GM12878 (cell line): ENCODE results near the gene ZNF154. TPM values are rescaled to one million over a fixed set of nuclear protein-coding genes. Genes with fewer than 3 reads are reported as not detected.
"Not testable (repeated sequence)": the region's sequence is repeated elsewhere in the genome, so short reads cannot be mapped to it uniquely, and the experiment has no call there.

ENCODE experiments used
- ATAC-seq: fragments of 200-7000 bp; cut with Tn5 transposase; 3 replicates; pipeline ENCODE4 v1.9.1; 2020; ENCODE audit warnings: mild to moderate bottlenecking, moderate library complexity
- BruUV-seq: library from RNA; stranded (reverse); fragments of 400-500 nt; replicated peaks from 2 replicates; lab custom pipeline; 2021; lab: Mats Ljungman, UMichigan
- CTCF ChIA-PET: fragments of 300-600 bp; sonication (Branson Sonifier 250); formaldehyde crosslinking; extraction: SDS; loops from one replicate; lab custom pipeline; 2021; ENCODE audit warnings: inconsistent platforms; lab: Yijun Ruan, JAX
- POLR2A ChIA-PET: fragments of 350-600 bp; formaldehyde crosslinking; extraction: SDS; loops from one replicate; lab custom pipeline; 2021; ENCODE audit warnings: inconsistent platforms; lab: Charles Lee
- RAD21 ChIA-PET: fragments of 300-600 bp; sonication (Branson Sonifier 250); formaldehyde crosslinking; loops from one replicate; lab custom pipeline; 2023; ENCODE audit warnings: antibody characterized with exemption; ENCODE audit not compliant: unreplicated experiment; lab: Charles Lee
- SMC1A ChIA-PET: fragments of 300-600 bp; sonication (Branson Sonifier 250); formaldehyde crosslinking; loops from one replicate; lab custom pipeline; 2023; ENCODE audit not compliant: unreplicated experiment, uncharacterized antibody; lab: Charles Lee
- DNase-seq: peaks from one replicate; pipeline ENCODE4 v3.0.0-alpha.2; 2011; ENCODE audit warnings: low read depth, low spot score
- FAIRE-seq: peaks from 3 replicates; lab custom pipeline; 2011; peaks lifted over from hg19 to GRCh38; lab: Jason Lieb, UNC
- H2AFZ ChIP-seq: 2 replicates; pipeline ENCODE4 v1.6.0; 2011; ENCODE audit warnings: low read depth, low read length, control low read depth; ENCODE audit not compliant: control insufficient read depth
- H3K27ac ChIP-seq: 2 replicates; pipeline ENCODE4 v1.5.1; 2011; ENCODE audit warnings: control low read depth; ENCODE audit not compliant: control insufficient read depth, insufficient read depth
- H3K27me3 ChIP-seq, 2 experiments: replicated peaks in 1 of 2; 2 replicates each; pipeline versions ENCODE4 v1.6.0 to v1.6.1; 2011; ENCODE audit warnings: low read length in 1 of 2; ENCODE audit not compliant: control insufficient read depth in 2 of 2, insufficient read depth in 2 of 2
- H3K36me3 ChIP-seq, 2 experiments: 2 replicates each; pipeline ENCODE4 v1.5.1; 2011; ENCODE audit warnings: low read length in 1 of 2; ENCODE audit not compliant: control insufficient read depth in 2 of 2, insufficient read depth in 2 of 2
- H3K4me1 ChIP-seq: 2 replicates; pipeline ENCODE4 v1.6.1; 2011; ENCODE audit warnings: mild to moderate bottlenecking, low read length, moderate library complexity, mixed read lengths; ENCODE audit not compliant: control insufficient read depth, insufficient read depth
- H3K4me2 ChIP-seq: 2 replicates; pipeline ENCODE4 v1.6.0; 2011; ENCODE audit warnings: control low read depth; ENCODE audit not compliant: control insufficient read depth, insufficient read depth
- H3K4me3 ChIP-seq: fragments of 200-600 bp; sonication (generic); 2 replicates; pipeline ENCODE4 v1.5.1; 2016
- H3K79me2 ChIP-seq: 2 replicates; pipeline ENCODE4 v1.6.0; 2011; ENCODE audit warnings: low read length; ENCODE audit not compliant: control insufficient read depth, insufficient read depth
- H3K9ac ChIP-seq: 2 replicates; pipeline ENCODE4 v1.8.0; 2011; ENCODE audit warnings: low read length, control low read depth, mixed read lengths; ENCODE audit not compliant: control insufficient read depth, insufficient read depth
- H3K9me3 ChIP-seq: replicated peaks from 3 replicates; pipeline ENCODE4 v1.5.1; 2011; ENCODE audit warnings: mild to moderate bottlenecking, low read length; ENCODE audit not compliant: control insufficient read depth, insufficient read depth
- H4K20me1 ChIP-seq: 2 replicates; pipeline ENCODE4 v1.6.0; 2011; ENCODE audit not compliant: control insufficient read depth, insufficient read depth
- IKZF2 ChIP-seq, 2 experiments: fragments of 450-650 bp; IDR thresholded peaks; 2 replicates each; pipeline ENCODE4 v1.6.1; 2017; ENCODE audit warnings: mild to moderate bottlenecking in 2 of 2, moderate library complexity in 2 of 2
- RAD21 ChIP-seq: IDR thresholded peaks from 2 replicates; pipeline ENCODE4 v1.6.1; 2011; ENCODE audit warnings: mild to moderate bottlenecking, low read depth, low read length, moderate library complexity; ENCODE audit not compliant: insufficient read depth
- SMC3 ChIP-seq: IDR thresholded peaks from 2 replicates; pipeline ENCODE4 v1.6.1; 2011; ENCODE audit warnings: low read length, improper control_type of control experiment, borderline replicate concordance
- WGBS: methylation state at CpG from one replicate; pipeline ENCODE4 v1.1.6; 2016; ENCODE audit warnings: low lambda C conversion rate; ENCODE audit not compliant: insufficient replicate concordance, insufficient coverage; ENCODE audit errors: missing lambda C conversion rate; 5-methylcytosine and 5-hydroxymethylcytosine counted together
- in situ Hi-C: fragments of 300-500 bp; cut with MboI; formaldehyde crosslinking; loops from 9 replicates; pipeline ENCODE4 v1.14.3; 2018; ENCODE audit warnings: mixed read lengths
- intact Hi-C: fragments of 100-400 bp; cut with micrococcal nuclease; formaldehyde crosslinking; loops from one replicate; pipeline ENCODE4 v1.14.2; 2022; ENCODE audit not compliant: unreplicated experiment
- polyA plus RNA-seq, 11 experiments: library from polyadenylated mRNA; depleted of rRNA in 4 of 11; unstranded in 6 of 11; stranded (reverse) in 5 of 11; fragments of >200 nt; fragmentation: Nextera tagmentation in 4 of 11; fragmentation: Illumina TruSeq in 1 of 11; extraction: Ambion mirVana in 4 of 11; extraction: Trizol in 1 of 11; gene quantifications; 1 replicate in 1 of 11; 2 replicates in 10 of 11; pipeline versions ENCODE4 v1.2.1 to v1.2.3, GENCODE V29; 2011 to 2016; ENCODE audit warnings: inconsistent platforms in 2 of 11, missing spikeins in 2 of 11, low read depth in 1 of 11
- total RNA-seq, 4 experiments: library from RNA; depleted of rRNA in 3 of 4; stranded (reverse); fragments of >200 nt in 3 of 4; fragmentation: Illumina TruSeq in 1 of 4; extraction: Trizol in 1 of 4; gene quantifications; 2 replicates each; pipeline versions ENCODE4 v1.2.1 to v1.2.3, GENCODE V29; 2013 to 2021
- TF ChIP-seq, protein P1 (sequence below), 3 experiments: IDR thresholded peaks in 2 of 3; conservative IDR thresholded peaks in 1 of 3; 2 replicates each; pipeline ENCODE4 v1.5.1; 2011; ENCODE audit warnings: low read depth in 3 of 3, low read length in 3 of 3, mild to moderate bottlenecking in 3 of 3, control low read depth in 2 of 3, moderate library complexity in 2 of 3, inconsistent platforms in 1 of 3, mixed read lengths in 1 of 3; ENCODE audit not compliant: control insufficient read depth in 2 of 3, insufficient read depth in 1 of 3; ENCODE audit errors: extremely low read depth in 1 of 3

Gene ZNF154
- total and polyA plus RNA-seq, 10 of the 15 experiments (the other 5 are each of a cell fraction or from before 2014, with no cell fraction given): 0.22 to 1.9 (median 1.1) TPM

GRCh38 chr19:57738320-57738719 lies 29.3 kb upstream of the ZNF154 start:
- H3K36me3 ChIP-seq, H3K4me3 ChIP-seq, H2AFZ ChIP-seq, H3K9me3 ChIP-seq, DNase-seq, in situ Hi-C loops, H4K20me1 ChIP-seq, POLR2A ChIA-PET, BruUV-seq, H3K9ac ChIP-seq, H3K79me2 ChIP-seq, H3K27ac ChIP-seq, FAIRE-seq, H3K27me3 ChIP-seq, H3K4me2 ChIP-seq, H3K4me1 ChIP-seq: not testable (repeated sequence)
- ATAC-seq: 0 out of 3 replicates have a peak, but pooled peaks have one; percentile 36
- SMC1A ChIA-PET: interaction anchor here (0.9 to 1.5 kb wide), 4 partner anchors 11 to 166 kb away, joined by 3 to 5 read pairs (median 3); partner anchors contain the start of genes ZNF587B and ZNF671
- 8% methylated on average over 9 of the region's 10 CpGs for WGBS
- CTCF ChIA-PET: interaction anchor here (0.6 to 2.1 kb wide), 8 partner anchors 9 to 781 kb away, joined by 3 to 9 read pairs (median 3); partner anchors contain the start of genes ZBTB45, ZNF419, ZNF671 and ZNF776
- RAD21 ChIA-PET: interaction anchor here (1.3 kb wide), 1 partner anchor 493 kb away, joined by 3 read pairs; no protein-coding TSS in a partner anchor
- intact Hi-C loops: loop anchor here (2.0 kb wide), 1 partner anchor 164 kb away; no protein-coding TSS in a partner anchor
- TF ChIP-seq RAD21 (peak; percentile 41; the same call in 1 of the 2 replicates), IKZF2 (IDR thresholded peaks at IDR 0.05) (peak; percentile 16; a peak in 1 of 4 replicates), SMC3 (peak; percentile 34; the same call in 1 of the 2 replicates)
- TF ChIP-seq, protein P1, sequence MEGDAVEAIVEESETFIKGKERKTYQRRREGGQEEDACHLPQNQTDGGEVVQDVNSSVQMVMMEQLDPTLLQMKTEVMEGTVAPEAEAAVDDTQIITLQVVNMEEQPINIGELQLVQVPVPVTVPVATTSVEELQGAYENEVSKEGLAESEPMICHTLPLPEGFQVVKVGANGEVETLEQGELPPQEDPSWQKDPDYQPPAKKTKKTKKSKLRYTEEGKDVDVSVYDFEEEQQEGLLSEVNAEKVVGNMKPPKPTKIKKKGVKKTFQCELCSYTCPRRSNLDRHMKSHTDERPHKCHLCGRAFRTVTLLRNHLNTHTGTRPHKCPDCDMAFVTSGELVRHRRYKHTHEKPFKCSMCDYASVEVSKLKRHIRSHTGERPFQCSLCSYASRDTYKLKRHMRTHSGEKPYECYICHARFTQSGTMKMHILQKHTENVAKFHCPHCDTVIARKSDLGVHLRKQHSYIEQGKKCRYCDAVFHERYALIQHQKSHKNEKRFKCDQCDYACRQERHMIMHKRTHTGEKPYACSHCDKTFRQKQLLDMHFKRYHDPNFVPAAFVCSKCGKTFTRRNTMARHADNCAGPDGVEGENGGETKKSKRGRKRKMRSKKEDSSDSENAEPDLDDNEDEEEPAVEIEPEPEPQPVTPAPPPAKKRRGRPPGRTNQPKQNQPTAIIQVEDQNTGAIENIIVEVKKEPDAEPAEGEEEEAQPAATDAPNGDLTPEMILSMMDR (IDR thresholded peaks at IDR 0.05 in 2 of 3, conservative IDR thresholded peaks at IDR 0.05 in 1 of 3; ENCODE audit: control insufficient read depth in 2 of 3, extremely low read depth in 1 of 3, insufficient read depth in 1 of 3, low read depth in 3 of 3, low read length in 3 of 3): peak; percentile 15 to 29 (median 27); a peak in 3 of 6 replicates
- TF ChIP-seq, all 136 proteins: peak for 4; not testable (repeated sequence) for 132
